HG03066 (cell line): ENCODE results near the gene TPX2.
"Not testable (repeated sequence)": the region's sequence is repeated elsewhere in the genome, so short reads cannot be mapped to it uniquely, and the experiment has no call there.

Source experiments
- ATAC-seq: cut with Tn5 transposase; IDR thresholded peaks from one replicate; pipeline ENCODE4 v1.9.1; 2021; ENCODE audit warnings: low read depth; ENCODE audit not compliant: unreplicated experiment

Gene TPX2

DNA sequence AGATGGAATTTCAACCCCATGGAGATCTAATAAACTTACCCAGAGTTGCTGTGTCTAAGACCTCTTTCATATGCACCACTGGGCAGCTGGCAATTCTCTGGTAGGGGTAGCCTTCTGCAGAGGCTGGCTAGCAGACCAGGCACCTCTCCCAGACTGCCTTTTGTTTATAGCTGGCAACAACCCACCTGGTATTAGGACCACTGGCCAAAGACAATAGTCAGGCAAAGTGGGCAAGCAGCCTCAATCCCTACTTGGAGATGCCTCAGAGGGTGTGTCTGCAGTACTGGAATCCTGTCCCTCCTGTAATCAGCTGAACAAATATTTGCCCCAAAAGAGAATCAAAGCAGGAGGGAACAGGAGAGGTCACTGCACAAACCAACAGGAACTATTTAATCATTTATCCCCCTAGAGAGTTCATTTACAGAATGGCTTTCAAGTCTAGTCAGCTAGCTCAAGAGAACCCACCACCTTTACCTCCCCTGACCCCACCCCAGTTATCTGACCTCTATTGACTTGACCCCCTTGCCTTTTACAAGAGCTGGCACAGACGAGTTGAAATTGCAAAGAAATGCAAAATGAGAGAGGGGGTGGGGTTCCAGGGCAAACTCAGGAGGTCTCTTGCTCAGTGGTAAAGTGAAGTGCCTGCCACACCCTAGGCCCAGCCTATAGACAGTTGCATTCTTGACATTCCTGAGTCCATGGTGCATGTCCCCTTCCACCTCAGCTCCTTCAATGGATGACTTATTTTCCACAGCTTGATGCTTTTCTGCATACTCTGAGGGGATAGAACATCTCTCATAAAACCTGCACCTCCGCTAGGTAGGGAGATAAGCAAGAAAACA, 19.2 kb upstream of the TPX2 start:
- ATAC-seq: no peak

DNA sequence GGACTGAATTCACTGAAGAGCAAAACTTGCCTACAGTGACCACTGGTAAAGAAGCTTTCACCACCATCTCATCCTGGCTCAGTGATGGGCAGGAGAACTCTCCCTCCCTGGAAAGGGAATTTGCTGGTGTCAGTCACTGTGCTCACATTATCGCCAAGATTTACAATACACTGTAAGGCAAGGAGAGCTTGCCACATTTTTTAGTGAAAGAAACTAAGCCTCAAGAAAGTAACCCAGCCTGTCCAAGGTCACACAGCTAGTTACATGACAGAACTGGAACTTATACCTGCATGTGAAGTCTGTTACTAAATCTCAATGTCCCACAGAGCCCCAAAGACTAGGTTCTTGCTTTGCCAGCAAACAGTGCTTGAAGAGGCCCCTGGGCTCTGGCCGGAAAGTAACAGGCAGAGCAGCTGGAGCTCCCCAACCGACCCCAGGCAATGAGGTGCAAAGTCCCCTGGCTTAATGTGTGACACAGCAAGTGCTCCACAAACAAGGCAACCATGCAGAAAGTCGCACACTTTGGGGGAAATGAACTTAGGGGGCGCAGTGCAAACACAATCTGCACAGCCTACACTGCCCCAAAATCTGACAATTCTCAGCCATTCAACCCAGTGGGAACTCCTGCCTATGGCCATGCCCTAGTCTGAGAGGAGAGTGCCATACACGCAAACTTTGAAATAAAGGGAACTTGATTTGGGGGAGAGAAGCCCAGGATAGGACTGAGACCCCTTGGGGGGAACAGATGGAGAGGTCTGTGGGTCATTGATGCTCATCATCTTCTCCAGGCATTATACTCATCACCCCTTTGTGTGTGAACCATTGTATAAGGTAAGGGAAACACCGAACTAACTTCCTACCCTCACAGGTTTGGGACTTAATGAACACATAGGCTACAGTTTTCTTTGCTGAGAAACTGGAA, 18.3 kb upstream of the TPX2 start:
- ATAC-seq: no peak

DNA sequence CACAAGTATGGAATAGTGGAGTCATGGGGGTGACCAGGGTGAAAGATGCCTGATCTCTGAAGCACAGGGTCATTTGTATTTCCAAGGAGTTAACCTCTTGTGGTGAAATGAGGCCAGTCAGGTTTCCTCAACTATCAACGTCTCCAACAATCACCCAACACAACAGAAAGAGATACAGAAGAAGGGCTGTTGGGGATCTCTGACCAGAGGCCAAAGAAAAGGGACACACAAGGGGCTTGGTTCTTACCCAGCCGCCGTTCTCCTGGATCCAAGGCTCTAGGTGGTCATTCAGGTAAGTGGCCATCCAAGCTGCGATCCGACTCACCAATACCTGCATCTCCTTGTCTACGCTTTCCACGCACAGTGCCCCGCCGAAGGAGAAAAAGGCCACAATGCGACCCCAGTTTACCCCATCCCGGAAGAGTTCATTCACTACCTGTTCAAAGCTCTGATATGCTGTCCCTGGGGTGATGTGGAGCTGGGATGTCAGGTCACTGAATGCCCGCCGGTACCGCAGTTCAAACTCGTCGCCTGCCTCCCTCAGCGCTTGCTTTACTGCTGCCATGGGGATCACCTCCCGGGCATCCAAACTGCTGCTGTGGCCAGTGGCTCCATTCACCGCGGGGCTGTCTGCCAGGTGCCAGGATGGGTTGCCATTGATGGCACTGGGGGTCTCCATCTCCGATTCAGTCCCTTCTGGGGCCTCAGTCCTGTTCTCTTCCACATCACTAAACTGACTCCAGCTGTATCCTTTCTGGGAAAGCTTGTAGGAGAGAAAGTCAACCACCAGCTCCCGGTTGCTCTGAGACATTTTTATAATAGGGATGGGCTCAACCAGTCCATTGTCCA, 17.5 kb upstream of the TPX2 start:
- no peak for ATAC-seq

DNA sequence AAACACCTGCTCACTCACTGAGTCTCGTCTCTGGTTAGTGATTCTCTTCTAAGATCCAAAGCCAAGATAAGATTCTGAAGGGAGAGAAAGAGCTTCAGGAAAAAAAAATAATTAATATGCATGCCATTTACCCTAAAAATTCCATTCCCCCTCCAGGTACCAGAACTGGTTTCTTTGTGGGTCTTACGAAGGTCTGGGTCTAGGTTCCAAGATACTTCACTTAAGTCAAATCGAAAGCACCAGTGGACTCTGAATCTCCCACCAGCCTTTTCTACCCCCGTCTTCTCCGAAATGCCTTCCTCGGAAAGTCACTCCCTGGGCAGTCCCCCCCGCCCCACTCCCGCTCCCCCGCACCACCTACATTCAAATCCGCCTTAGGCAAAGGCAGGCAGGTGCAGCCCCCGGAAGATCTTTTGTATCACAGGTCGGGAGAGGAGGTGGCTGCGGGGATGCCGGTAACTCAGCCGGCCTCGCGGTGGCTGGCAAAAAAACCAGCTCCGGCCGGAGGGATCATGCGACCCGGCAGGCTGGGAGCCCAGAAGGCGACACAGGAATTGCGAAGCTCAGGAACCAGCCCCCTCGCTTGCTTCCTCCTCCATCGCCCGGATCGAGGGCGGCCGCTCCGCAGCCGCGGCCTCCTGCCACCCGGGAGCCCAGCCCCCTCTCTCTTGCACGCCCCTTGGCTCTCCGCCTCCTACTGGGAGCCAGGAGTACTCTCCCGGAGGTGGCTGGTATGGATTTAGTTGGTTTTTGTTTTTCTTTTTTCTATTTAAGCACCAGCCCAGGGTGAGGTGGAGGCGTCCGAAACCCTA, 16.6 kb upstream of the TPX2 start, which contains the start of gene BCL2L1:
Gene BCL2L1 (minus strand): TSS at position 612 of the 812 bp plus-strand sequence. CDS start 650 bp downstream, outside the sequence.
- peak; percentile 31 for ATAC-seq

DNA sequence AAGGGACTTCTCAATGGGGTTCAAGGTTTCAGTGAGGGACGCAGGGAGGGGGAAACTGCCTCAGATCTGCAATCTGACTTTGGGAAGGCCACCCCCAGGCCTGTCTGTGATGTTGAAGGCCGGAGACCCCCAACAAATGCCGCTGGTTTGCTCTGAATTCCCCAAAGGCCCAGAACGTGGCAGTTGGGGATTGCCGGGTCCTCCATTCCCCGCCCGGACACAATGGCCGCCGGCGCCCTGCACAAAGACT, 16.1 kb upstream of the TPX2 start:
- peak; percentile 25 for ATAC-seq

DNA sequence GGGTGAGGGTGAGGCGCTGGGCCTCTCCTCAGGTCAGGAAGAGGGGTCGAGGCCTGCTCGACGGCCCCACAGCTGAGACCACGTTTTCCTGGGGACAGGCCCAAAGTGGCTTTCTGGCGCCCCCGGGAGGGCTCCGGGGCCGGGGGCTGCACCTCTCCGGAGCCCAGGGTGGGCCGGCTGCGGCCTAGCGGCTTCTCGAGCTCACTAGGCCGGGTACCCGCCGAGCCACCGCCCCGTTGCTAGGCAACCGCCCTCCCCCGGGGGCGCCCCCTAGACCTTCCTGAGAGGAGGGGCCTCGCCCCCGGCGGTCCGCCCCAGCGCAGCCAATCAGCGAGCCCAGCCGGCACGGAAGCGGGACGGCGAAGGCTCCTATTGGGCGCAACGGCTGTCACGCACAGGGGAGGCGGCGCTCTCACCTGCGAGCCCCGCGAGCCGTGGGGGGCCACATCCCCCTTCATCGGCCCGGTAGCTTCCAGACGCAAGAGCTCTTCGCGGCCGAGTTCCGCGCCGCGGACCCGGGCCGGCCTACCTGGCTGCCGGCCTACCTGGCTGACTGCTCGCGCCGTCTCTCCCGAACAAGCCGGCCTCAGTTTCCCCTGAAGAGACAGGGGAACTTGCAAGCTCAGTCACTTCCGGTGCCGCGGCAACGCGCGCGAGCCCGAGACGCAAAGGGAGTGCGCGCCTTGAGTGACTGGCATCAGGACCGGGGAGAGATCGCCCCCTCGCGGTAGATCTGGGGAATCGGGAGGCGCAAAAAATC, 15.6 kb upstream of the TPX2 start:
- peak; percentile 74 for ATAC-seq

DNA sequence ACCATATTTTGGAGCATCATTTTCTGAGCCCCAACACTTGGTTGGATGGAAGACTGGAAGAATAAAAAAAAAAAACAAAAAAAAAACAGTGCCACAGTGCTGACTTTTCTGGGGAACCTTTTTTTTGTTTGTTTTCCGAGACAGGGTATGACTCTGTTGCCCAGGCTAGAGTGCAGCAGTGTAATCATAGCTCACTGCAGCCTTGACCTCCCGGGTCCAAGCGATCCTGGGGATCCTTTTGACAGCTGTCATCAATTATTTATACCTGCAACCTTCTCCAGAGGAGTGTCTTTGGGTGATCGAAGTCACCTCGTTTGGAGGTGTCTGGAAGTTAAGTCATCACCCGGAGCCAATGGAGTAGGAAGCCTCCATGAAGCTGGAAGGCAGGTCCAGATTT, 7.8 kb upstream of the TPX2 start:
- ATAC-seq: no peak

DNA sequence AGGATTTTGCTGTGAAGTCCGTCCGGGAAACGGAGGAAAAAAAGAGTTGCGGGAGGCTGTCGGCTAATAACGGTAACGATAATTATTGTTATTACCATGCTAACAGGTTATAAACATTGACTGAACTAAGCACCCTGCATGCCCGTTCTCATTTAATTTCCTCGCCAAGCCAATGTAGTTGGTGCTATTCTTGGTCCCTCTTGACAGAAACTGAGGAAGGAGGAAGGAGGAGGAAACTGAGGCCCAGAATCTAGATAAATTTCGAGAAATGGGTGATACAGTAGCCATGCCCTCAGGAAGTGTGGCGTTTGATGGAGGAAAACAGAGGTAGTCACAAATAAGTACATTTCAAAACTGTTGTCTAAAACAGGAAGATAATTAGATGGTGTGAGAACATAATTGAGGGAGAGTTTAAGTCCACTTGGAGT, 474 bp downstream of the TPX2 start:
- no peak for ATAC-seq

DNA sequence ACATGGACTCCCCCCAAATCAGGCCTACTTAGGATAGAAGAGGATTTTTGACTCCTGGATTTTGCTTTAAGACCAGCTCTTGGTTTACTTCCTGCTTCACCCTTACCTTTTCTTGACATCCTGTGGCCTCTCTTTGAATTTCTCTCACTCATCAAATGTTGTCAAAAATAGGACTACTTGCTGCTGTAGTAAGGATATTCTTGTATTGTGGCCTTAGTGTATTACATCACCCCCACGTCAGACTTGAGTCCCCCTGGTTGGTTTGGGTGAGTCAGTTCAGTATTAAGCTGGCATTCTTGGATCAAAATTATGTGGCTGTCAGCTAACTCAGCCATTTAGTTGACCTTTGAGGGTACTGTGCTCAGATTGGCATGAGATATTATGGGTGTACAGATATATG, 1.1 kb downstream of the TPX2 start:
- ATAC-seq: no peak

DNA sequence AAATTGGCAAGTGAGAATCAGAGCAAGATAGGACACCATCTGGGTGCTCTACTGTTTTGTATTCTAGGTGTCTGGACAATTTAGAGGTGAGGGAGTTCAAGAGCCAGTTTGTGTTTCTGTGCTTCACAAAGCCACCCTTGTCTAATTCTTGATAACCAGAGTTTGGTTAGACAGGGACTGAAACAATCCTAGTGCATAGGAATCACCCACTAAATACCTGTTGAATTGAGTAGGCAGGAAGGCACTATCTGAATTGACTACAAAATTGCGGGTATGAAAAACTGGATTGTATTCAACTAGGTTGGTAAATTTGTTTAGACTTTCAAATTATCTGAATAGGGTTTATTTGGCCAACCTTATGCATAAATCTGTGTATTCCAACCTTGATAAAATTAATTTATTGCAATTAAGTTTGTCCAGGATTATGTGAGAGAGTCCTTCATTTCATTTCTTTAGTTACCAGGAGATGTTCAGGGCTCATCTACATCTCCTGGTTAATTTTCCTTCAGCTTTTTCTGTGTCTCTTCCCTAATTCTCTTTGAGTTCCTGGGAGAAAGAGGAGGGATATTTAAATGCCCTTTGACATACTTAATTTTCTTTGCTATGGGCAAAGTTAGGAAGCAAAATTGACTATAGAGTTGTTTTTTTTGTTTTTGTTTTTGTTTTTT, 1.7 kb downstream of the TPX2 start:
- no peak for ATAC-seq

DNA sequence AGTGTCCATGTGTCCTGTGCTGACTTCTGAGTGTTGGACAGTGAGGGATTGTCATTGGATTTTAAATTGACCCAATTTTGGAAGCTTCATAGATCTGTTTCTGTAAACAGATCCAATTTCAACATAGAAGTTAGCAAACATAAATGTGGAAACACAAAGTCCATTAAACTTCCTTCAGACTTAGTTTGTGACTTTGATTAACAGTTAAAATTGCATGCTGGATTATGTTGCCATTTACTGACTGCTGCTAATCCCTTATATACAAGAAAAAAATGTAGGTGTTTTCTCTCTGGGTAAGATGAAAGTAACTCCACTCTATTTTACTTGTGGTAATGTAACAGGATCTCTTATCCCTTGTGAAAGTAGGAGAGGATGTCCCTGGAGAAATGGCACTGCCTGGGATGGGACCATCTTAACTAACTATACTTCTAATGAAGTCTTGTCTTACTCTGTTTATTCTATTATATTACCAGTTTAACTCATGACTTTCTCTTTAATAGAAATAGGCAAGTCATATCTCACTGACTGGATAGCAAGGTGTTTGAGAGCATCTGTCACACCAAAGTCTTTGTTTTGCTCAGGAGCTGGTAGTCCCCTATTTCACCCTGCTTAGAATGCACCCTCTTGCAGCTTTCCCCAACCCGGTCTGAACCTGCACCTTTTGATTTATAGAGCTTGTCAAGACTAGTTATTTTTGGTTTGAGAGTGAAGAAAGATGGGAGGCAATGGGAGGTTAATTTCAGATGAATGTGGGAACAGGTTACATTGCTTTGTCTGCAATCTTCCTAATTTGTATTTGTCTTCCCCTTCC, 7.2 kb downstream of the TPX2 start:
- ATAC-seq: no peak

DNA sequence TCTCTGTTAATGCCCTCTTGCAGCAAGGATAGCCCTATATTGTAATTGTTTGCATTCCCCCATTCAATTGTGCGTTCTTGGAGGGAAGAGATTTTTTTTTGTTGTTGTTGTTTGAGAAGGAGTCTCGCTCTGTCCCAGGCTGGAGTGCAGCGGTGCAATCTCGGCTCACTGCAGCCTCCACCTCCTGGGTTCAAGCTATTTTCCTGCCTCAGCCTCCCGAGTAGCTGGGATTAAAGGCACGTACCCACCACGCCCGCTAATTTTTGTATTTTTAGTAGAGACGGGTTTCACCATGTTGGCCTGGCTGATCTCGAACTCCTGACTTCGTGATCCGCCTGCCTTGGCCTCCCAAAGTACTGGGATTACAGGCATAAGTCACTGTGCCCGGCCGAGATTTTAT, 7.9 kb downstream of the TPX2 start:
- ATAC-seq: not testable (repeated sequence)

DNA sequence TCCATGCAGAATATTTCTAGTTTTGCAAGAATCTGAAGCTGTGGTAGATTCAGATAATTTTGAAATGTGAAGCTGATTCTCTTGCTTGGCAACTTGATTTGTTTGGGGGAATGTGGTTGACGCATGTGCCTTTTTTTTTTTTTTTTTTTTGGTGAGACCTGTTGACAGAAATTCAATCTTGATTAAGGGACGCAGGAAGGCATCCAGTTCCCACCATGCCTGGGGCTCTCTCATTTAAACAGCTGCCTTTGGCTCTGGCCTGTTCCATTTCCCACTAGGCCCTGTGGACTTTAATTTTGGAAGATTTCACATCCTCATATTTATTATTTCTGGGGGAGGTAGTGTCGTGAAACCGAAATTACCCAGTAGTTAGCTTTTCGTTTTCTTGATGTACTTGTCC, 8.6 kb downstream of the TPX2 start:
- no peak for ATAC-seq

DNA sequence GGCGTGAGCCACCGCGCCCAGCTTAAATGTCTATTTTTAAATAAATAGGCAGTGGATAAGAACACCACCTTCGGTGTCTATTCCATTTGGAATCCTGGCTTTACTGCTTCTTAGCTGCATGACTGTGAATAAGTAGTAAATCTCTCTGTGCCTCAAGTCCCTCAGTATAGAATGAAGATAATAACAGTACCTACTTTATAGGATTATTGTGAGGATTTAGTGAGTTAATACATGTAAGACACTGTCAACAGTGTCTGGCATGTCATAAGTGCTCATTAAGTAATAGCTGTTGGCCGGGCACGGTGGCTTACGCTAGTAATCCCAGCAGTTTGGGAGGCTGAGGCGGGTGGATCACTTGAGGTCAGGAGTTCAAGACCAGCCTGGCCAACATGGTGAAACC, 10.1 kb downstream of the TPX2 start:
- no peak for ATAC-seq

DNA sequence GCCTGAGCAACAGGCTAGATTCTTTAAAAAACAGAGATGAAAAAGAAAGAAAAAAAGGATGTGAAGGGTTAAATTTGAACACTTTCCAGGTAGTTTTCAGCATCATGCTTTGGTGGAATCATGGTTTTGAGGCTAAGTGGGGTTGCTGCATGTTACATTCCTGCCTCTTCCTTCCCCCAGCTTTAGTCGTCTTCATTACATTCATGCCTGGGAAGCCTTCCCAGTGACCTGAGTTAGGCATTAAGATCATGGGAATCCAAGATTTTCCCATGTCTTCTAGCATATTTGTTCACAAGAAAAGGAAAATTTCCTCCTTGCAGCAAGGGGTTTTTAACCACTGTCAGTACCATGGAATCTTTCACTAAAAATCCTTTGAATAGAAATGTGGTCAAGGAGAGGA, 12.0 kb downstream of the TPX2 start:
- no peak for ATAC-seq

DNA sequence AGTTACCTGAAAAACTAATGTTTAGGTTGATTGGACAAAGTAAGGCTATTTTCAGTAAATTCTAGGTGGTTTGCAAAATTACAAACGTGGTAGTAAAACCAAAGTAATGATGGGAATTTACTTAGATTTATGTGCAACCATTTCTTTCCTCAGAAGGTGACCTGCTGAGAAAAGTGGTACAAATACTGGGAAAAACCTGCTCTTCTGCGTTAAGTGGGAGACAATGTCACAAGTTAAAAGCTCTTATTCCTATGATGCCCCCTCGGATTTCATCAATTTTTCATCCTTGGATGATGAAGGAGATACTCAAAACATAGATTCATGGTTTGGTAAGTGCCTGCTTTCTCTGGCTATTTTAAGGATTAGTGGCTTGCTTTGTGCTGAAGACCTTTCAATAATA, 18.2 kb downstream of the TPX2 start:
- no peak for ATAC-seq

DNA sequence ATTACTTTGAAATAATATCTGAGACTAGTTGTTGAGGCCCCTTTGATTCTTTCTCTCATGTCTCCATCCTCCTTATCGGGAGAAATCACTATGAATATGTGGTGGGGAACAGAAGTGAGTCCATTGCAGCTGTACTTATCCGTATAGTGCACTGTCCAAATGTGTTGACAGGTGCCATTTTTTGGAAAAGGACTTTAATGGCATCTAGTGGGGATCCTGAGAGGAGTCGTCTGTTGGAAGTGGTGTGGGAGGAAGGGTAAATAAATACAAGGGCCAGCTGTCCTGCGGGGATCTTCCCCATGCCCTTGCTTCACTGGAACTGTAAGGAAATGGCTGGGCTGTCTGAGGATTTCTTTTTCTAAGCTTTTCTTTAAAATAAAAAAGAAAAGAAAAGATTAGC, 19.4 kb downstream of the TPX2 start:
- ATAC-seq: no peak

DNA sequence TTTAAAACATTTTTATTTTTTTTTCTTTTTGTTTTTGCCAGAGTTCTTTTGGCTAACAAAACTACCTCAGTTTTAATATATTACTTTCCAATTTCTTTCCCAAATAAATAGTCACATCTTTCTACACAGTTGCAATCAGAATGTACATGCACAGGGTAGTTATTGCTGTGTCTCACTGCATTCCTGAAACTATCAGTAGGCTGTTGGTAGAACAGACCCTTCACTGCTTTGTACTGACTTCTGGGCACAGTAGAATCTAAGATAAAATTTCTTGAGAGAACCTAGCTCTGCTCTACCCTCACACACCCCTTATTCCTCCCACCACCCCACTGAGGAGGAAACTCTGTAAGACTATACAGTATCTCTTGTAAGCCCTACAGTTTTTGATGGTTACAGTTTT, 19.9 kb downstream of the TPX2 start:
- no peak for ATAC-seq
